Keratinocyte (primary cell): ENCODE measurements around the gene TRO.

Experiments used
- EZH2 ChIP-seq: IDR thresholded peaks from one replicate; pipeline ENCODE4 v1.6.1; 2012; ENCODE audit warnings: inconsistent platforms, mild to moderate bottlenecking, low read length, moderate library complexity
- TF ChIP-seq, protein P1 (sequence below), 3 experiments: IDR thresholded peaks in 1 of 3; conservative IDR thresholded peaks in 1 of 3; optimal IDR thresholded peaks in 1 of 3; 2 replicates in 2 of 3; 3 replicates in 1 of 3; pipeline versions ENCODE3 to v1.5.1; 2011; ENCODE audit warnings: low read length in 3 of 3, mild to moderate bottlenecking in 3 of 3, moderate library complexity in 2 of 3, control low read depth in 1 of 3, inconsistent platforms in 1 of 3; ENCODE audit not compliant: insufficient read depth in 2 of 3; ENCODE audit errors: extremely low read depth in 1 of 3

DNA sequence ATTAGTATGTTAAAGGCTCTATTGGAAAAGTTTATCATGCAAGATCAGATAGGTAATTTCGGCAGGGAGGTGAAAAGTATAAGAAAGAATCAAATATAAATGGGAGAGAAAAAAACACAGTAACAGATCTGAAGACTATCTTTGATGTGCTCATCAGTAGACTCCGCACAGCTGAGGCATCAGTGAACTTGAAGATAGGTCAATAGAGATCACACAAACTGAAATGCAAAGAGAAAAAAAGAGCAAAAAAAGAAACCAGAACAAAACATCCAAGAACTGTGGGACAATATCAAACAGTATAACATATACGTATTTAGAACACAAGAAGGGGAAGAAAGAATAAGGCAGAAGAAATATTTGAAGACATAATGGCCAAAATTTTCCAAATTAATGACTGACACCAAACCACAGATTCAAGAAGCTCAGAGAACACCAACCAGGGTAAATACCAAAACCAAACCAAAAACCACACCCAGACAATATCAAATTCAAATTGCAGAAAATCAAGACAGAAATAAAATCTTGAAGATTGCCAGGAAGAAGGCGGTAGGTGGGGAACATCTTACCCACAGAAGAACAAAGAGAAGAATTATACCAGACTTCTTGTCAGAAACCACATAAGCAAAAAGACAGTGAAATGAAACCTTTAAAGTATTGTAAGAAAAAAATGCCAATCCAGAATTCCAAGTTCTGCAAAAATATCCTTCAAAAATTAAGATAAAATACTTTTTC lies 44.3 kb downstream of the TRO start:
- TF ChIP-seq, protein P1, sequence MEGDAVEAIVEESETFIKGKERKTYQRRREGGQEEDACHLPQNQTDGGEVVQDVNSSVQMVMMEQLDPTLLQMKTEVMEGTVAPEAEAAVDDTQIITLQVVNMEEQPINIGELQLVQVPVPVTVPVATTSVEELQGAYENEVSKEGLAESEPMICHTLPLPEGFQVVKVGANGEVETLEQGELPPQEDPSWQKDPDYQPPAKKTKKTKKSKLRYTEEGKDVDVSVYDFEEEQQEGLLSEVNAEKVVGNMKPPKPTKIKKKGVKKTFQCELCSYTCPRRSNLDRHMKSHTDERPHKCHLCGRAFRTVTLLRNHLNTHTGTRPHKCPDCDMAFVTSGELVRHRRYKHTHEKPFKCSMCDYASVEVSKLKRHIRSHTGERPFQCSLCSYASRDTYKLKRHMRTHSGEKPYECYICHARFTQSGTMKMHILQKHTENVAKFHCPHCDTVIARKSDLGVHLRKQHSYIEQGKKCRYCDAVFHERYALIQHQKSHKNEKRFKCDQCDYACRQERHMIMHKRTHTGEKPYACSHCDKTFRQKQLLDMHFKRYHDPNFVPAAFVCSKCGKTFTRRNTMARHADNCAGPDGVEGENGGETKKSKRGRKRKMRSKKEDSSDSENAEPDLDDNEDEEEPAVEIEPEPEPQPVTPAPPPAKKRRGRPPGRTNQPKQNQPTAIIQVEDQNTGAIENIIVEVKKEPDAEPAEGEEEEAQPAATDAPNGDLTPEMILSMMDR (optimal IDR thresholded peaks at IDR 0.05 in 1 of 3, IDR thresholded peaks at IDR 0.05 in 1 of 3, conservative IDR thresholded peaks at IDR 0.05 in 1 of 3; ENCODE audit: extremely low read depth in 1 of 3, insufficient read depth in 2 of 3, low read length in 3 of 3): no peak
- no peak for TF ChIP-seq EZH2
